GM15510 (cell line): ENCODE data around the gene ACTN3.

Source experiments
- POLR2A ChIP-seq: IDR thresholded peaks from 3 replicates; pipeline ENCODE4 v1.6.1; 2011; ENCODE audit warnings: borderline replicate concordance; ENCODE audit not compliant: insufficient read length; ENCODE audit errors: extremely low read depth

Gene ACTN3

GRCh38 chr11:66556086-66556485, 9.4 kb downstream of the ACTN3 start:
- no peak for TF ChIP-seq POLR2A

- no peak for TF ChIP-seq POLR2A
These were observed 11.1 kb downstream of the ACTN3 start for GRCh38 chr11:66557733-66558326.

- no peak for TF ChIP-seq POLR2A
These were observed 12.6 kb downstream of the ACTN3 start for GRCh38 chr11:66559142-66559865.

GRCh38 chr11:66559866-66560676, 13.4 kb downstream of the ACTN3 start:
- TF ChIP-seq POLR2A, result no peak

- TF ChIP-seq POLR2A, result no peak
These were observed 14.7 kb downstream of the ACTN3 start for GRCh38 chr11:66561178-66561974.

GRCh38 chr11:66561975-66562248, 15.2 kb downstream of the ACTN3 start:
- TF ChIP-seq POLR2A, result no peak

- no peak for TF ChIP-seq POLR2A
These were observed 15.6 kb downstream of the ACTN3 start for GRCh38 chr11:66562275-66562674.

- no peak for TF ChIP-seq POLR2A
These were observed 16.3 kb downstream of the ACTN3 start for GRCh38 chr11:66562907-66563583.

GRCh38 chr11:66563832-66564231, 17.1 kb downstream of the ACTN3 start:
- TF ChIP-seq POLR2A, result no peak

GRCh38 chr11:66564538-66564937, 17.8 kb downstream of the ACTN3 start:
- TF ChIP-seq POLR2A, result no peak

- no peak for TF ChIP-seq POLR2A
These were observed 18.3 kb downstream of the ACTN3 start for GRCh38 chr11:66564984-66565383.

- TF ChIP-seq POLR2A, result no peak
These were observed 19.5 kb downstream of the ACTN3 start for GRCh38 chr11:66566221-66566620.

- no peak for TF ChIP-seq POLR2A
These were observed 21.1 kb downstream of the ACTN3 start for GRCh38 chr11:66567787-66568123.

GRCh38 chr11:66568124-66568916, 21.6 kb downstream of the ACTN3 start, which contains the start of gene CTSF:
Gene CTSF, minus strand, starts transcription at chr11:66568606. Its CDS starts 120 bp downstream, at chr11:66568486.
- no peak for TF ChIP-seq POLR2A
